ENCODE measurements around the gene TMED6.

The TMED6 gene

GRCh38 chr16:69367980-69368379 lies 16.4 kb upstream of the TMED6 start:
- no peaks in the 10 kb centered on the region for H4K20me1 ChIP-seq (ENCODE audit: control insufficient read depth, insufficient read depth, low read depth, low read length)
- H3K4me1 ChIP-seq (ENCODE audit: control insufficient read depth, low read length) = peaks cover 57% of the 10 kb centered on the region
- H3K27ac ChIP-seq (ENCODE audit: low read depth, low read length) = no peak overlapping the region
- H3F3A ChIP-seq (ENCODE audit: control insufficient read depth, insufficient read depth) = peaks cover 22% of the 10 kb centered on the region
- no peak overlapping the region for H3K4me2 ChIP-seq (ENCODE audit: low read length)
- peaks cover 51% of the 10 kb centered on the region for H3K79me2 ChIP-seq (ENCODE audit: control insufficient read depth, low read length)
- peaks cover 93% of the 10 kb centered on the region for H3K36me3 ChIP-seq (ENCODE audit: control insufficient read depth, low read length)
- H3K9me2 ChIP-seq (replicated peaks; ENCODE audit: control insufficient read depth, low read length) = no peaks in the 10 kb centered on the region
- no peaks in the 10 kb centered on the region for H3K27me3 ChIP-seq (ENCODE audit: control insufficient read depth, low read length)
- no peak for TF ChIP-seq EZH2phosphoT487 (IDR thresholded peaks at IDR 0.05; ENCODE audit: borderline replicate concordance, low read length)
- no peaks in the 10 kb centered on the region for H3K9me3 ChIP-seq (ENCODE audit: control insufficient read depth, insufficient read depth, low read length)
- no peak overlapping the region for H3K4me3 ChIP-seq (ENCODE audit: low read length)

DNA sequence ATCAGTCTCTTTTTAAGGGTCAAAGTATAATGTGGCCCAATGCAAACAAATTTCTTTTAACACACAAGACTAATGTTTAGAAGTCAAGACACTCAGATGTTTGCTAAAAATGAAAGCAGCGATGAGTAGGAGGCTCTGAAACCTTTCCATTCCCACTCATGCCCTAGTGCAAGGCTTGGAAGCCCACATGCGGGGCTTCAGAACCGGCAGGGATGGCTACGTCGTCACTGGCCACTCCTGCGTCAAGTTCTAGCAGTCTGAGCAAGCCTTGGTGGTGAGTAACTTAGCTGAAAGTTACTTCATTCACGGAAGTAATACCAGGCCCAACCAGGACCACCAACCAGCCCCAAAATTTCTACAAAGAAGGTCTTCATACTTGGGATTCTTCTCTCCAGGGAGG lies 14.8 kb upstream of the TMED6 start:
- Histone ChIP-seq H3K27ac (ENCODE audit: low read depth, low read length) (no peak overlapping the region), H3K36me3 (ENCODE audit: control insufficient read depth, low read length) (peaks cover 91% of the 10 kb centered on the region), H3K4me2 (ENCODE audit: low read length) (no peak overlapping the region), H3K9me3 (ENCODE audit: control insufficient read depth, insufficient read depth, low read length) (no peaks in the 10 kb centered on the region), H4K20me1 (ENCODE audit: control insufficient read depth, insufficient read depth, low read depth, low read length) (no peaks in the 10 kb centered on the region), H3K79me2 (ENCODE audit: control insufficient read depth, low read length) (peaks cover 50% of the 10 kb centered on the region), H3K4me1 (ENCODE audit: control insufficient read depth, low read length) (peaks cover 57% of the 10 kb centered on the region), H3K9me2 (replicated peaks; ENCODE audit: control insufficient read depth, low read length) (no peaks in the 10 kb centered on the region), H3K4me3 (ENCODE audit: low read length) (no peak overlapping the region), H3K27me3 (ENCODE audit: control insufficient read depth, low read length) (no peaks in the 10 kb centered on the region), H3F3A (ENCODE audit: control insufficient read depth, insufficient read depth) (peaks cover 18% of the 10 kb centered on the region)
- TF ChIP-seq CTCF (IDR thresholded peaks at IDR 0.05; ENCODE audit: low read depth, low read length, poor library complexity, severe bottlenecking) (no peak), EZH2phosphoT487 (IDR thresholded peaks at IDR 0.05; ENCODE audit: borderline replicate concordance, low read length) (no peak)

DNA sequence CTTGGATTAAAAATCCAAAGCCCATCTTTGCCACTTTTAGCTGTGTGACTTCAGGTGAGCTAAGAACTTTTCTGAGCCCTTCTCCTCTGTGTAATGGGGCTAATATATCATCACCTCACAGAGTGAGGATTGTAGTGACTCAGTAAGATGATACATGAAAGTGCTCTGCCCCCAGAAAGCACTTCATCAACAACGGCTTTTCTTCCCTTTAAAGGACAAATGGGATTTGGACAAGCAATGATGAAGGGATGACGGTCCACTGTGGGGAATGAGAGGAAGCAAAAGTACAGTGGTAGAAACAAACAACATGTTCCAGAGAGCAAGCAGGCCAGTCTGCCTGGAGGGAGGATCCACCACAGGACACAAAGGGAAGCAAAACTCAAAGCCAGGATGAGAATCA lies 14.3 kb upstream of the TMED6 start:
- Histone ChIP-seq H3K27ac (ENCODE audit: low read depth, low read length) (no peak overlapping the region), H3K79me2 (ENCODE audit: control insufficient read depth, low read length) (peaks cover 47% of the 10 kb centered on the region), H3K4me3 (ENCODE audit: low read length) (no peak overlapping the region), H3K9me2 (replicated peaks; ENCODE audit: control insufficient read depth, low read length) (no peaks in the 10 kb centered on the region), H3K27me3 (ENCODE audit: control insufficient read depth, low read length) (no peaks in the 10 kb centered on the region), H3F3A (ENCODE audit: control insufficient read depth, insufficient read depth) (peaks cover 16% of the 10 kb centered on the region), H3K9me3 (ENCODE audit: control insufficient read depth, insufficient read depth, low read length) (no peaks in the 10 kb centered on the region), H3K36me3 (ENCODE audit: control insufficient read depth, low read length) (peaks cover 93% of the 10 kb centered on the region), H3K4me2 (ENCODE audit: low read length) (no peak overlapping the region), H3K4me1 (ENCODE audit: control insufficient read depth, low read length) (peaks cover 57% of the 10 kb centered on the region), H4K20me1 (ENCODE audit: control insufficient read depth, insufficient read depth, low read depth, low read length) (no peaks in the 10 kb centered on the region)
- TF ChIP-seq CTCF (IDR thresholded peaks at IDR 0.05; ENCODE audit: low read depth, low read length, poor library complexity, severe bottlenecking) = no peak
- no peak for TF ChIP-seq EZH2phosphoT487 (IDR thresholded peaks at IDR 0.05; ENCODE audit: borderline replicate concordance, low read length)

DNA sequence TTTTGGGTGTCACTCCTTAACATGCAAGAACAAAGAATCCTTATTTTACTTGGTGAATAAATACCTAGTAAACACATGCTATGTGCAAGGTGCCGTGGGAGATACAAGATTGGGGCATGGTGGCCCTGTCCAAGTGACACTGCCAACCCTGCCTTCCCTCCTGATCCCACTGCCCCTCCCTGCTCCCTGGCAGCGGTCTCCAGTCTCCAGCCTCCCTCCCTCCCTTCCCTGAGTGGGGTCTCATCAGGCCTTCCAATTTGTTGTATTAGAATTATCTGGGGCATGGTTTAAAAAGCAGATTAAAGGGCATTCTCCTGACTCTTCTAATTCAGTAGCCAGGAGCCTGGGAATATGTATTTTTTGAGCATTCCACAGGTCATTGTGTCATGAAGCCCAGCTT lies 12.5 kb upstream of the TMED6 start:
- peaks cover 31% of the 10 kb centered on the region for H3K79me2 ChIP-seq (ENCODE audit: control insufficient read depth, low read length)
- no peak overlapping the region for H3K4me3 ChIP-seq (ENCODE audit: low read length)
- H4K20me1 ChIP-seq (ENCODE audit: control insufficient read depth, insufficient read depth, low read depth, low read length) = no peaks in the 10 kb centered on the region
- H3K27me3 ChIP-seq (ENCODE audit: control insufficient read depth, low read length) = no peaks in the 10 kb centered on the region
- H3K36me3 ChIP-seq (ENCODE audit: control insufficient read depth, low read length) = peaks cover 82% of the 10 kb centered on the region
- peaks cover 16% of the 10 kb centered on the region for H3F3A ChIP-seq (ENCODE audit: control insufficient read depth, insufficient read depth)
- peaks cover 51% of the 10 kb centered on the region for H3K4me1 ChIP-seq (ENCODE audit: control insufficient read depth, low read length)
- no peaks in the 10 kb centered on the region for H3K9me3 ChIP-seq (ENCODE audit: control insufficient read depth, insufficient read depth, low read length)
- H3K9me2 ChIP-seq (replicated peaks; ENCODE audit: control insufficient read depth, low read length) = no peaks in the 10 kb centered on the region
- H3K4me2 ChIP-seq (ENCODE audit: low read length) = no peak overlapping the region
- no peak for TF ChIP-seq CTCF (IDR thresholded peaks at IDR 0.05; ENCODE audit: low read depth, low read length, poor library complexity, severe bottlenecking)
- no peak for TF ChIP-seq EZH2phosphoT487 (IDR thresholded peaks at IDR 0.05; ENCODE audit: borderline replicate concordance, low read length)
- no peak overlapping the region for H3K27ac ChIP-seq (ENCODE audit: low read depth, low read length)

All from DOHH2 (cell line).